Activated CD4-positive, alpha-beta T cell treated with anti-CD3 and anti-CD28 coated beads, Interleukin-10, Interleukin-2, amounts not matched to agents 100 ng/mL and 50 ng/mL, durations not matched to agents 16 hours and 8 hours (primary cell): ENCODE results near the gene NOP53.
A peak's percentile ranks its signal among the peaks of the same experiment; 100 is the strongest.
"Not testable (repeated sequence)": the region's sequence is repeated elsewhere in the genome, so short reads cannot be mapped to it uniquely, and the experiment has no call there.

Experiments used
- DNase-seq: peaks from one replicate; pipeline ENCODE4 v3.0.0-alpha.2; 2020

The NOP53 gene

DNA sequence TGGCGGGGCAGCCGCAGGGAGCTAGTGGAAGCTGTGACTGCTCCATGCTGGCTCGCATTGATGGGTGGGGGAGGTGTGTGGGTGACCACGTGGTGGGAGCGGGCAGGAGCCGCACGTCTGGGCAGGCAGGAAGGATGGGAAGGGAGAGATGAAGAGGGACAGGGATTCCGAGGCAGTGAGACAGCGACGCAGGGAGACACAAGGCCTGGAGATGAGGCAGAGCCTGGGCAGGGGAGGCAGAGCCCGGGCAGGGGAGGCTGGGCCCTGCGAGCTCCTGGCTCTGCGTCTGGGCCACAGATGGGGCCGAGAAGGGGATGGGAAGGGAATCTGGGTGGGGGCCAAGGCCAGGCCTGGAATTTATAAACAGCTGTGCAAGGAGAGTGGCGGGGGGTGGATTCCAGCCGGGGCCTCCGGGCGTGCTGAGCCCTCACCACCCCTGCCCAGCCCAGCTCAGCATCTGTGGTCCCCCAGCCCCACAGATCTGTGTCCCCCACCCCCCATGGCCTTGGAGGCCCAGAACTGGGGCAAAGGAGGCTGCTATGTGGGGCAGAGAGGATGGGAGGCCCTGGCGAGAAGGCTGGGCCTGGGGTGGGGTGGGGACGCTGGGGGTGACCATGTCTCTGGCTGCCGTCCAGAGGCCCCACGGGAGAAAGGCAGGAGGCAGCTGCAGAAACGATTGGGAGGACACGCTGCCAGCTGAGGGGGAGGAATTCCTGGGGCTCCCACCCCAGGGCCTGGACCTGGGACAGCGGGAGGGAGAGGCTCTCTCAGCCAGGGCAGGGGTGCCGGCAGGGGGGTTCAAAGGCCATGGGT lies 26.1 kb upstream of the NOP53 start:
- DNase-seq, result no peak

DNA sequence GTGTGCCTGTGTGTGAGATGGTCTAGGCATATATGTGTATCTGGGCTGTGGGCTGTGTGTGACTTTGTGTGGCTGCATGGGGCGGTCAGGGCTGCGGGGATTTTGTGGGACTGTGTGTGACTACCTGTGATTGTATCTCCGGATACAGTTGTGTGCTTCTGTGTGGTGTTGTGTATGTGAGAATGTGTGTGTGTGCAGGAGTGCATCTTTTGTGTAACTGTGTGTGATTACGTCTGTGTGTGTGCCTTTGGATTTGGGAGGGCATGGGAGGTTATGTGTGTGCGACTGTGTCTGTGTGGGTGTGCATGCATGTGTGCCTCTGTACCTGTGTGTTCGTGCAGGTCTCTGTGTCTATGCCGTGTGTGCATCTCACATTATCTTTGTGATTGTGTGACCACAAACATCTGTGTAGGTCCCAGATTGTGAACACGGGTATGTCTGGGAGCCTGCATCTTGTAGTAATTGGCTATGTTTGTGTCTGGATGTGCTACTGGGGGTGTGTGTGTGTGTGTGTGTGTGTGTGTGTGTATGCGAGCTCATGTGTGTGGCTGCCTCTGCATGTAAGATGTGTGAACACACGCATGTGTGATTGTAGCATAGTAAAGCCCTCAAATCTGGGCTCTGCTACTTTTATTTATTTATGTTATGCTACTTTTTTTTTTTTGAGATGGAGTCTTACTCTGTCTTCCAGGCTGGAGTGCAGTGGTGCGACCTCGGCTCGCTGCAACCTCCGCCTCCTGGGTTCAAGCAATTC lies 24.5 kb upstream of the NOP53 start:
- DNase-seq, result no peak

DNA sequence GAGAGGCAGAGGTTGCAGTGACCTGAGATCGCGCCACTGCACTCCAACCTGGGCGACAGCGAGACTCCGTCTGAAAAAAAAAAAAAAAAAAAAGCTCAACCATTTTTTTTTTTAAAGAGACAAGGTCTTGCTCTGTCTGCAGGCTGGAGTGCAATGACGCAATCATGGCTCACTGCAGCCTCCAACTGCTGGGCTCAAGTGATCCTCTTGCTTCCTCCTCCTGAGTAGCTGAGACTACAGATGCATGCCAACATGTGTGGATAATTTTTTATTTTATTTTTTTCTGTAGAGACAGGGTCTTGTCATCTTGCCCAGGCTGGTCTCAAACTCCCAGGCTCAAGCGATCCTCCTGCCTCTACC lies 21.8 kb upstream of the NOP53 start:
- DNase-seq, result peak; percentile 27

DNA sequence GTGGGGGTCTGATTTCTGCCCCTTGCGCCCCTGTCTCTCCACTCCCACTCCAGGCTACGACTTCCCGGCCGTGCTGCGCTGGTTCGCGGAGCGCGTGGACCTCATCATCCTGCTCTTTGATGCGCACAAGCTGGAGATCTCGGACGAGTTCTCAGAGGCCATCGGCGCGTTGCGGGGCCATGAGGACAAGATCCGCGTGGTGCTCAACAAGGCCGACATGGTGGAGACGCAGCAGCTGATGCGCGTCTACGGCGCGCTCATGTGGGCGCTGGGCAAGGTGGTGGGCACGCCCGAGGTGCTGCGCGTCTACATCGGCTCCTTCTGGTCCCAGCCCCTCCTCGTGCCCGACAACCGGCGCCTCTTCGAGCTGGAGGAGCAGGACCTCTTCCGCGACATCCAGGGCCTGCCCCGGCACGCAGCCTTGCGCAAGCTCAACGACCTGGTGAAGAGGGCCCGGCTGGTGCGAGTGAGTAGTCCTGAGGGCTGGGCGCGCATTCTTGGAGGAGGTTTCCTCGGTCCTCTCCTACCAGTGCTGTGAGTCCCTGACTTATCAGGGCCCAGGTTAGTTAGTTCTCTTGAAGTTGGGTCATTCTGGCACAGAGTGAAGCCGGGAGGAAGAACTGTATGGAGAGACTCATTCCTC lies 19.5 kb upstream of the NOP53 start:
- DNase-seq, result no peak

DNA sequence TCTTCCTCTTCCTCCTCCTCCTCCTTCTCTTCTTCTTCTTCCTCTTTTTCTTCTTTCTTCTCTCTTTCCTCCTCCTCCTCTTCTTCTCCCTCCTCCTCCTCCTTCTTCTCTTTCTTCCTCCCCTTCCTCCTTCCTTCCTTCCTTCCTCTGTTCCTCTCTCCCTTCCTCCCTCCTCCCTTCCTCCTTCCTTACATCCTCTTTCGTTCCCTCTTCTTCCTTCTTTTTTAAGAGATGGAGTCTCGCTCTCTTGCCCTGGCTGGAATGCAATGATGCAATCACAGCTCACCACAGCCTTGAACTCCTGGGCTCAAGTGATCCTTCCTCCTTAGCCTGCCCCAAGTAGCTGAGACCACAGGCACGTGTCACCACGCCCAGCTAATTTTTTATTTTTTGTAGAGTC lies 18.9 kb upstream of the NOP53 start:
- DNase-seq, result no peak

DNA sequence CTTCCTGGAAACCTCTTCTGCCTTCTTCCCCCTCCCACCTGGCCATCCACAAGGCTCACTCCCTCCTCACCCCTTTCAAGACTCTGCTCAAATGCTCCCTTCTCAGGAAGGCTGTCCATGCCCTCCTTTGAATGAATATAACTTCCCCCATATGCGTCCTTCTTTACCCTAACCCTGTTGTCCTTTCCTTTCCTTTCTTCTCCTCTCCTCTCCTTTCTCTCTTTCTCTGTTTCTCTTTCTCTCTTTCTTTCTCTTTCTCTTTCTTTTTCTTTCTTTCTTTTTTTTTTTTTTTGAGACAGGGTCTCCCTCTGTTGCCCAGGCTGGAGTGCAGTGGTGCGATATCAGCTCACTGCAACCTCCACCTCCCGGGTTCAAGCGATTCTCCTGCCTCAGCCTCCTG lies 17.1 kb upstream of the NOP53 start:
- DNase-seq, result not testable (repeated sequence)

DNA sequence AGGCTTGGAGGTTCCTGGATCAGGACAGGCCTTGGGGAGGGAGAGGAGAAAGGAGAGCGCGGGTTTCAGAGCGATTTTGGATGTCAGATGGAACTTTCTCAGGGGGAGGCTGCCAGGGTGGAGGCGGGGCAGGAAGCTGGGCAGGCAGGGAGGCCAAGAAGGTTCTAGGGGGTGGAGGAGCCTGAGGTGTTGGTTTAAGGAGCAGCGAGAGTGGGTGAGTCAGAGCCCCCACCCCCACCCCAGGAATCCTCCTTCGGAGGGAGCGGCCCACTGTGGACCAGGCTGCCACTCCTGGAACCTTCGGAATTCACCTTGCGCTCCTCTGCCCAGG lies 15.9 kb upstream of the NOP53 start:
- DNase-seq, result no peak

DNA sequence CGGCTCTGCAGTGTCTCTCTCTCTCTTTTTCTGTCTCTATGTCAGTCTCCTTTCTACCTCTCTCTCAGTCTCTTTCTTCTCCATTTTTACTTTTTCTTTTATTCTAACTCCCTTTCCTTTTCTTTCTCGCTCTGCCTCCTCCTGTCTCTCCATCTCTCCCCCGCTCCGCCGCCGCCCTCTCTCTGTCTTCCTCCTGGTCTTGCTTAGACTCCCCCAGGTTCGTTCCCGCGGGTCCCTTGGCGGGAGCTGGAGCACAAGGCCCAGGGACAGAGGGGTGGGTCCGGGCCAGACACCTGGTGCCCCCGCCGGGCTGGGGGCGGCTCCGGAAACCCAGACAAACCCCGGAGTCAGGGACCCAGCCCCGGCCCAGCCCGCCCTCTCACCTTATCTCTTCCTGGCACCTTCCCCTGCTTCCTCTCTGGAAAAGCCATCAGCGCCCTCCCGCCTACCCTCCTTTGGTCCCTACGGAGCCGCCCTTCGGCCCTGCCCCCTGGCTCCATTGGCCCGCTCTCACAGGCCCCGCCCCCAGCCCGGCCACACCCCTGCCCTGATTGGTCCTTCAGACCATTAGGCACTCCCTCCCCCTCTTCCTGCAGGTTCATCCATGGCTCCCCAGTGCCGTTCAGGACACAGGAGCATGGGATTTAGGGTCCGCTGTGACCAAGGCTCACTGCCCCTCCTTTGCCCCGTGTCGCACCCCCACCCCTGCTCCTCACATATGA lies 15.4 kb upstream of the NOP53 start:
- DNase-seq, result peak; percentile 60

DNA sequence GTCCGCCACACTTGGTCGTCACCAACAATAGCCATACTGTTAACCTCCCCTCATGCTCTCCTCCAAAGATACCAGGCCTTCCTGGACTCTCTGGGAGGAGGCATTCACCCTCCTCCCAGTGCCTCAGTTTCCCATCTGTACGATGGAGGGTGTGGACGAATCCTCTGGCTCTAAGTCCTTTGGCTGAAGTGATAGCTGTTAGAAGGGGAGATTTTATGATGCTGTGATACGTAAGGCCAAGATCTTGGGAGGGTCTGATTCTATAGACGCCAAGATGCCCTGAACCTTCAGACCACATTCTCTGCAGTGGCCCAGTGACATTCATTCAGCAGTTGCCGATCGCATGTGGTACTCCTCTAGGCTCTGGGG lies 14.8 kb upstream of the NOP53 start:
- DNase-seq, result no peak

DNA sequence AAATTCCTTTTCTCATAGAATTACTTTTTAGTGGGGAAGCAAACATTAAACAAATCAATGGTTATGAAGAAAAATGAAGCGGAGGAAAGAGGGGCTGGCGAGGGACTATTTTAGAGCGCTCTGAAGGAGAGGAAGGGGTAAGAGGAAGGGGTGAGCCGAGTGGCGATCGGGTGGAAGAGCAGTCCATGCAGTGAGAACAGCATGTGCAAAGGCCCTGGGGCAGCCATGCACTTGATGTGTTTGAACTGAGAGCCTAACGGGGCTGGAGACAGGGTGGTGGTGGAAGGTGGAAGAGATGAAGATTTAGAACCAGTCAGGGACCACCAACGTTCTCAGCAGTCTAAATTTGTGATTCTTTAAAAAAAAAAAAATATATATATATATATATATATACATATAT lies 14.4 kb upstream of the NOP53 start:
- no peak for DNase-seq

DNA sequence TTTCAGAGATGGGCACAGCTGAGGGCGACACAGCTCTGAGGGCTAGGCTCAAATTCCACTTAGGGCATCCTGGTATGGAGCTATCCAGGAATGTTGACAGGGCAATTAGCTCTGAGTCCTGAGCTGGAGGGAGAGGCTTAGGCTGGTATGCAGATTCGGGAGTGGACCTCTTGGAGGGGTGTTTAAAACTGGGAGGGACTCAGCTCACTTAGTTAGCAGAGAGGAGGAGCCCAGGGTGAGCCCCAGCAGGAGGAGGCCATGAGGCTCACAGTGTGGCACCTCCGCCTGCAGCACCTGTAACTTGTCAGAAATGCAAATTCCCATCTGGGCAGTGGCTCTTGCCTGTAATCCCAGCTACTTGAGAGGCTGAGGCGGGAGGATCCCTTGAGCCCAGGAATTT lies 10.2 kb upstream of the NOP53 start:
- no peak for DNase-seq

DNA sequence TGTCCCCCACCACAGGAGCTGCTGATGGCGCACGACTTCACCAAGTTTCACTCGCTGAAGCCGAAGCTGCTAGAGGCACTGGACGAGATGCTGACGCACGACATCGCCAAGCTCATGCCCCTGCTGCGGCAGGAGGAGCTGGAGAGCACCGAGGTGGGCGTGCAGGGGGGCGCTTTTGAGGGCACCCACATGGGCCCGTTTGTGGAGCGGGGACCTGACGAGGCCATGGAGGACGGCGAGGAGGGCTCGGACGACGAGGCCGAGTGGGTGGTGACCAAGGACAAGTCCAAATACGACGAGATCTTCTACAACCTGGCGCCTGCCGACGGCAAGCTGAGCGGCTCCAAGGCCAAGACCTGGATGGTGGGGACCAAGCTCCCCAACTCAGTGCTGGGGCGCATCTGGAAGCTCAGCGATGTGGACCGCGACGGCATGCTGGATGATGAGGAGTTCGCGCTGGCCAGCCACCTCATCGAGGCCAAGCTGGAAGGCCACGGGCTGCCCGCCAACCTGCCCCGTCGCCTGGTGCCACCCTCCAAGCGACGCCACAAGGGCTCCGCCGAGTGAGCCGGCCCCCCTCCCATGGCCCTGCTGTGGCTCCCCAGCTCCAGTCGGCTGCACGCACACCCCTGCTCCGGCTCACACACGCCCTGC lies 4.4 kb upstream of the NOP53 start:
- DNase-seq, result no peak

DNA sequence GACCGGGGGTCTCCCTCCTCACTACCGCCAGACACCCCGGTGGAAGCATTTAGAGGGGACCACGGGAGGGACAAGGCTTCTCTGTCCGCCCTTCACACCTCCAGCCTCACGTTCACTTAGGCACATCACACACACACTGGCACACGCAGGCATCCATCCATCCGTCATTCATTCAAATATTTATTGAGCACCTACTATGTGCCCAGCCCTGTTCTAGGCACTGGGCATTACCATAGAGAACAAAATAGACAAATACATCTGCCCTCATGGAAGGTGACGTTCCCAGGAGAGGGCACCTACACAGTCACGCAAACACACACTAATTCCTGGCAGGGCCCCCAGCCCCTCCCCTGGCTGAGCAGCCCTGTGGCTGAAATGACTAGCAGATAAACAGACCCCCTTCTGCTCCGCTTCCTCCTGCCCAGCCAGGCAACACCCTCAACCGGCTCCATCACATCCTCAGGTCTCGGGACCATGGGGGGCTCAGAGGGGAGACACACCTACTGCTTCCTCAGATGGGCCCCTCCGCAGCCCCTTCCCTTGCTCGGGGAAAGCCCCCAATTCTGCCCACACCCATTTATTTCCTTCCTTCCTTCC lies 3.7 kb upstream of the NOP53 start:
- no peak for DNase-seq

DNA sequence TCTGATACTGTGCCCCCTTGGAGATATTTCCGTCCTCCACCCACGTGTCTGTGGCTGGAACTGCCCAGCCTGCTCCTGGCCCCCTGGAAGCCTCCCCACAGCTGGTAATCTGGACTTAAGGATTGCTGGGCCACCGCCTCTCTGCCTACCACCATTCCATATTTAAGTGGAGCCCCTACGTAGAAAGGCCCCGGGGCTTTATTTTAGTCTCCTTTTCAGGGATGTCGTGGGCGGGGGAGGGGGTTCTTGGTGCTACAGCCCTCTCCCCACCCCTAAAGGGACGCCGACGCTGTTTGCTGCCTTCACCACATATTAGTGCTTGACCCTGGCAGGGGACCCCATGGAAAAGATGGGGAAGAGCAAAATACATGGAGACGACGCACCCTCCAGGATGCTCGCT lies 2.7 kb upstream of the NOP53 start:
- no peak for DNase-seq

DNA sequence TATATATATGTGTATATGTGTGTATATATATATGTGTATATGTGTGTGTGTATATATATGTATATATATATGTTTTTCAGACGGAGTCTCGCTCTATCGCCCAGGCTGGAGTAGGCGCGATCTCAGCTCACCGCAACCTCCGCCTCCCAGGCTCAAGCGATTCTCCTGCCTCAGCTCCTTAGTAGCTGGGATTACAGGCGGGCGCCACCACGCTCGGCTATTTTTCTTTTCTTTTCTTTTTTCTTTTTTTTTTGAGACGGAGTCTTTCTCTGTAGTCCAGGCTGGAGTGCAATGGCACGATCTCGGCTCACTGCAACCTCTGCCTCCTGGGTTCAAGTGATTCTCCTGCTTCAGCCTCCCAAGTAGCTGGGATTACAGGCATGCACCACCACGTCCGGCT lies 783 bp downstream of the NOP53 start:
- DNase-seq, result not testable (repeated sequence)

DNA sequence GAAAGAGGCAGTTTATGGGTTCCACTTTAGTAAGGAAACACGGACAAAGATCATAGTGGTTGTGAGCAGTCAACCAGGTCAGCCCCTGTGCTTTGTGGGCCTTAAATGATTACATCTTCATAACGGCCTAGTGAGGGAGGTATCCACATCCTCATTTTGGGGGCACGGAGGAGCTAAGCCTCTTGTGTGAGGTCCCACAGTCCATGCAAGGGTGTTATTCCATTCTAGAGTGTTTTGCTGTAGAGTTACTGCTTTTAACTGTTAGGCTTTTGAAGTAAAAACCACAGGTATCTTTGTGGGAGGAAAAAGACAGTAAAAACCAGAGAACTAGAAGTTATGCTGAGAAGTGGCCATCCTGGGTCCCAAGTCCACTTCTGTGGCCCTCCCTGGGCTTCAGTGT lies 4.0 kb downstream of the NOP53 start:
- DNase-seq, result peak; percentile 27

DNA sequence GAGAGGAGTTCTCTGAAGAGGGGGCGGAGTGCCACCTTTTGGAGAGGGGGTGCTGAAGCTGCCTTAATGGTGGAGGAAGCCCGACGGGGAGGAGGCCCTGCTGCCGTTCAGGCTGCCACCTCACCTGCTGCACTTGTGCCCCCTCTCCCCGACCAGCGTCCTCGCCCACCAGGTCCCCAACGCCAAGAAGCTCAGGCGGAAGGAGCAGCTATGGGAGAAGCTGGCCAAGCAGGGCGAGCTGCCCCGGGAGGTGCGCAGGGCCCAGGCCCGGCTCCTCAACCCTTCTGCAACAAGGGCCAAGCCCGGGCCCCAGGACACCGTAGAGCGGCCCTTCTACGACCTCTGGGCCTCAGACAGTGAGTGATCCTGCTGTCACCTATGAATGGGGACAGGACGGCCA lies 5.4 kb downstream of the NOP53 start:
- DNase-seq, result no peak

DNA sequence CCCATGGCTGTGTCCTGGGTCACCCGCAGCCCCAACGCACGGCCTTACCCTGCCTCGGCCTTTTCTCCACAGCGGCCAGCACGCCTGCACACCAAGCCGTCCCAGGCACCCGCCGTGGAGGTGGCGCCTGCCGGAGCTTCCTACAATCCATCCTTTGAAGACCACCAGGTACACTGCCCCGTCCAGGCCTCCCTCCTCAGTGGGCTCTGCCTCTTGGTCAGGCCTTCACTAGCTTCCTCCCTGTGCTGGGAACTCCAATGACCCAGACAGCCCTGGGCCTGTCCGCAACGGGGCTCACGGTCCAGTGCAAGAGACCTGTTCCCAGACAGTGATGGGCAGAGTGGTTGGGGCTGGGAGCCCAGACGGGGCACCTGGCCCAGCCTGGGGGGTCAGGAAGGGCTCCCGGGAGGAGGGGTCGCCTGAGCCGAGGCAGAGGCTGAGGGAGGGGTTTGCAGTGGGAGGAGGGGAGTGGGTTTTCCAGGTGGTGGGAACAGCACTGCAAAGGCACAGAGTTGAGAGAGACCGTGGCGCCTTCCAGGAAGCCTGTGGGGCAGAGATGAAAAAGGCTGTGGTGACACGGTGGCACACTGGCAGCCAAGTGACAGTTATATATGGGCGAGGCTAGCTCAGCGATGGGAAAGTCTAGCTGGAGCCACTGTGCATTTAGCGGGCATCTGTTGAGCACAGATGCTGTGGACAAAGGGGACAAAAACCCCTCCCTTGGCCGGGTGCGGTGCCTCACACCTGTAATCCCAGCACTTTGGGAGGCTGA lies 7.3 kb downstream of the NOP53 start:
- DNase-seq, result no peak

DNA sequence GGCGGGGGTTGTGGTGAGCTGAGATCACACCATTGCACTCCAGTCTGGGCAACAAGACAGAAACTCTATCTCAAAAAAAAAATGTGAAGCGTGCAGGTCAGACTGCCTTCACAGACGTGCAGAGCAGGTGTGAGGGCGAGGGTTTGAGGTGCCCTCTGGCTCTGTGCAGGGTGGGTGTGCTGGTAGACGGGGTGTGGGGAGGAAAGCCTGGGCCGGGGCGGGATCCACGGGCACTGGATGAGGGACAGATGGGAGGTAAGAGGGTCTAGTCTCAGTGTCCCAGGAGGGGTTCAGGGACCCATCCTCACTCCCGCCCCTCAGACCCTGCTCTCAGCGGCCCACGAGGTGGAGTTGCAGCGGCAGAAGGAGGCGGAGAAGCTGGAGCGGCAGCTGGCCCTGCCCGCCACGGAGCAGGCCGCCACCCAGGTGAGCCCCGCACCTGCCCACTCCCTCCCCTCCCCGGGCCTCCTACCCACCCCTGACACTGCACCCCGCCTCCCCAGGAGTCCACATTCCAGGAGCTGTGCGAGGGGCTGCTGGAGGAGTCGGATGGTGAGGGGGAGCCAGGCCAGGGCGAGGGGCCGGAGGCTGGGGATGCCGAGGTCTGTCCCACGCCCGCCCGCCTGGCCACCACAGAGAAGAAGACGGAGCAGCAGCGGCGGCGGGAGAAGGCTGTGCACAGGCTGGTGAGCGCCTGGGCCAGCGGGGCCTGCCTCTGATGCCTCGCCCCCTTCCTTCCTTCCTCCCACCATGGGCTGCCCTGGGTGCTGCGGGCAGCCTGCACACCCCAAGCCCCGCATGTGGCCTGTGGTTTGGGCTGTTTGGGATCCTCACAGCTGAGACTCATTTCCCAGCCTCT lies 9.1 kb downstream of the NOP53 start:
- no peak for DNase-seq

DNA sequence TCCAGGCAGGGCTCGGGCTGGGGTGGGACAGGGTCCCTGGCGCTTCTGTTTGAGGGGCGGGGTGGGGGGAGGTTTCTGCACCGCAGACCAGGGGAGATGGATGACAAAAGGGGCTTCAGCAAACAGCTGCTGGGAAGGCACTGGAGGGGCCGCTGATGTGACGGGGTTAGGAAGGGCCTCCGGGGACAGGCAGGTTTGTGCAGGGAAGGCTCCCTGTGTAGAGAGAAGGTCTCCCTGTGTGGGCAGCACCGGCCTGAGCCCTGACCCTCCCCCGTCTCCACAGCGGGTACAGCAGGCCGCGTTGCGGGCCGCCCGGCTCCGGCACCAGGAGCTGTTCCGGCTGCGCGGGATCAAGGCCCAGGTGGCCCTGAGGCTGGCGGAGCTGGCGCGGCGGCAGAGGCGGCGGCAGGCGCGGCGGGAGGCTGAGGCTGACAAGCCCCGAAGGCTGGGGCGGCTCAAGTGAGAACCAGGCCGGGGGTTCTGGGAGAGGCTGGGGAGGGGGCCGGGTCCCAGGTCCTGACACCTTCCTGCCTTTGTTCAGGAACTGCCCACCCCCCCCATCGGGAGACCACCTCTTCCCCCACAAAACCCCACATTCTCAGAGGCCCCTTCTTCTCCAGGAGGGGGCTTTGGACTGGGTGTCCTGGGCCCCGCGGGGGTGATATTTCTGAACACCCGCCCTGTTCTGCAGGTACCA lies 9.9 kb downstream of the NOP53 start:
- DNase-seq, result no peak
